HepG2 (cell line): ENCODE data around the gene IL1RAPL1. TPM values are rescaled to one million over a fixed set of nuclear protein-coding genes. Genes with fewer than 3 reads are reported as not detected.

ENCODE experiments used
- ATAC-seq: fragments of 200-7000 bp; cut with Tn5 transposase; 3 replicates; pipeline ENCODE4 v1.9.1; 2020; ENCODE audit warnings: mild to moderate bottlenecking, moderate library complexity
- BruUV-seq: library from RNA; stranded (reverse); fragments of 400-500 nt; replicated peaks from 2 replicates; lab custom pipeline; 2021; lab: Mats Ljungman, UMichigan
- CTCF ChIA-PET: fragments of 300-600 bp; formaldehyde crosslinking; extraction: SDS; loops from one replicate; lab custom pipeline; 2021; ENCODE audit warnings: low total read pairs, inconsistent platforms, low intra/inter-chr PET ratio; lab: Yijun Ruan, JAX
- POLR2A ChIA-PET: fragments of 350-600 bp; sonication (Branson Sonifier 250); formaldehyde crosslinking; loops from one replicate; lab custom pipeline; 2020; ENCODE audit warnings: antibody characterized with exemption, inconsistent platforms; lab: Yijun Ruan, JAX
- DNase-seq: peaks from one replicate; pipeline ENCODE4 v3.0.0-alpha.2; 2015; ENCODE audit warnings: low spot score
- FAIRE-seq: peaks from 3 replicates; lab custom pipeline; 2011; peaks lifted over from hg19 to GRCh38; lab: Jason Lieb, UNC
- H2AFZ ChIP-seq: one replicate; pipeline ENCODE4 v1.6.1; 2011; ENCODE audit warnings: low read length, inconsistent platforms
- H3K27ac ChIP-seq: fragments of 300-600 bp; 3 replicates; pipeline ENCODE4 v1.8.0; 2011; ENCODE audit warnings: mixed run types, mild to moderate bottlenecking, mixed read lengths, low read length, inconsistent platforms; ENCODE audit not compliant: insufficient read depth; ENCODE audit errors: extremely low read length
- H3K27me3 ChIP-seq, 2 experiments: fragments of 200-600 bp in 1 of 2; 2 replicates in 1 of 2; 3 replicates in 1 of 2; pipeline versions ENCODE4 v1.6.0 to v1.8.0; 2011; ENCODE audit warnings: low read length in 2 of 2, mild to moderate bottlenecking in 2 of 2, moderate library complexity in 2 of 2, inconsistent platforms in 1 of 2; ENCODE audit not compliant: insufficient read depth in 2 of 2, control insufficient read depth in 1 of 2
- H3K36me3 ChIP-seq, 2 experiments: fragments of 200-600 bp in 1 of 2; replicated peaks in 1 of 2; 2 replicates in 1 of 2; 3 replicates in 1 of 2; pipeline versions ENCODE4 v1.5.1 to v1.8.0; 2011; ENCODE audit warnings: low read length in 2 of 2, inconsistent platforms in 1 of 2; ENCODE audit not compliant: insufficient read depth in 2 of 2, control insufficient read depth in 1 of 2
- H3K4me1 ChIP-seq: 2 replicates; pipeline ENCODE4 v1.5.1; 2012; ENCODE audit warnings: low read length, inconsistent platforms; ENCODE audit not compliant: insufficient read depth
- H3K4me2 ChIP-seq: 2 replicates; pipeline ENCODE4 v1.6.0; 2011; ENCODE audit warnings: low read depth, low read length, inconsistent platforms
- H3K4me3 ChIP-seq, 3 experiments: fragments of 200-600 bp in 1 of 3; sonication (generic), shearing (Covaris generic) in 1 of 3; replicated peaks in 1 of 3; 2 replicates each; pipeline ENCODE4 v1.5.1; 2011 to 2016; ENCODE audit warnings: low read length in 3 of 3, inconsistent platforms in 2 of 3, low read depth in 2 of 3, mild to moderate bottlenecking in 2 of 3, control low read depth in 1 of 3, mixed read lengths in 1 of 3; ENCODE audit not compliant: insufficient read depth in 1 of 3
- H3K79me2 ChIP-seq: one replicate; pipeline ENCODE4 v1.6.1; 2011; ENCODE audit warnings: low read length, inconsistent platforms; ENCODE audit not compliant: insufficient read depth
- H3K9ac ChIP-seq: 2 replicates; pipeline ENCODE4 v1.6.0; 2011; ENCODE audit warnings: mild to moderate bottlenecking, low read depth, low read length, inconsistent platforms; ENCODE audit not compliant: insufficient read depth
- H3K9me3 ChIP-seq: 2 replicates; pipeline ENCODE4 v1.5.1; 2012; ENCODE audit warnings: mild to moderate bottlenecking, low read length
- H4K20me1 ChIP-seq: 2 replicates; pipeline ENCODE4 v1.6.0; 2011; ENCODE audit warnings: inconsistent platforms, mild to moderate bottlenecking, low read length, moderate library complexity; ENCODE audit not compliant: insufficient read depth
- ATF1 ChIP-seq: IDR thresholded peaks from 2 replicates; pipeline ENCODE4 v1.6.1; 2016; ENCODE audit warnings: mild to moderate bottlenecking, control low read depth
- GRHL1 ChIP-seq: sonication (generic); formaldehyde crosslinking; conservative IDR thresholded peaks from 2 replicates; pipeline ENCODE4 v1.8.0; 2022; ENCODE audit warnings: missing genetic modification reagents
- MXD1 ChIP-seq: sonication (generic); formaldehyde crosslinking; IDR thresholded peaks from 2 replicates; pipeline ENCODE4 v1.4.0; 2020; ENCODE audit warnings: mild to moderate bottlenecking, missing genetic modification reagents
- U2AF1 ChIP-seq: fragments of 200-400 bp; formaldehyde crosslinking; optimal IDR thresholded peaks from 2 replicates; pipeline ENCODE3; 2017; ENCODE audit warnings: mild to moderate bottlenecking, low read depth, low read length
- ZFP36L1 ChIP-seq: sonication (generic); formaldehyde crosslinking; IDR thresholded peaks from 2 replicates; pipeline ENCODE4 v1.8.0; 2022; ENCODE audit warnings: mild to moderate bottlenecking, missing genetic modification reagents, moderate library complexity
- ZKSCAN8 ChIP-seq: IDR thresholded peaks from 2 replicates; pipeline ENCODE4 v1.6.1; 2016; ENCODE audit warnings: borderline replicate concordance, missing genetic modification reagents, missing compliant biosample characterization
- ZNF225 ChIP-seq: sonication (generic); formaldehyde crosslinking; IDR thresholded peaks from 2 replicates; pipeline ENCODE4 v1.4.0; 2020; ENCODE audit warnings: mild to moderate bottlenecking, missing genetic modification reagents
- ZNF264 ChIP-seq: sonication (generic); formaldehyde crosslinking; IDR thresholded peaks from 2 replicates; pipeline ENCODE4 v1.4.0; 2020; ENCODE audit warnings: missing genetic modification reagents
- ZNF557 ChIP-seq: sonication (generic); formaldehyde crosslinking; IDR thresholded peaks from 2 replicates; pipeline ENCODE4 v1.4.0; 2020; ENCODE audit warnings: missing genetic modification reagents
- ZNF605 ChIP-seq: sonication (generic); formaldehyde crosslinking; IDR thresholded peaks from 2 replicates; pipeline ENCODE4 v1.8.0; 2022; ENCODE audit warnings: mild to moderate bottlenecking, missing genetic modification reagents
- WGBS: methylation state at CpG from one replicate; pipeline ENCODE4 v1.1.6; 2017; ENCODE audit warnings: low lambda C conversion rate; 5-methylcytosine and 5-hydroxymethylcytosine counted together
- in situ Hi-C: cut with HindIII; loops from 2 replicates; pipeline ENCODE4 v1.10.0; 2017; ENCODE audit warnings: low pct_unique_long_range_greater_than_20kb; ENCODE audit not compliant: extremely low pct_ligation_motif_present
- intact Hi-C: fragments of 100-400 bp; cut with micrococcal nuclease; formaldehyde crosslinking; loops from one replicate; pipeline ENCODE4 v1.10.0; 2022; ENCODE audit not compliant: unreplicated experiment
- polyA plus RNA-seq, 8 experiments: library from polyadenylated mRNA; depleted of rRNA in 3 of 8; stranded (reverse) in 7 of 8; unstranded in 1 of 8; fragments of >200 nt; fragmentation: Illumina TruSeq in 4 of 8; extraction: Trizol in 4 of 8; gene quantifications; 2 replicates each; pipeline versions ENCODE4 v1.2.1 to v1.2.3, GENCODE V29; 2011 to 2016; ENCODE audit warnings: low read depth in 4 of 8, missing spikeins in 1 of 8, mixed read lengths in 1 of 8; ENCODE audit not compliant: insufficient read depth in 1 of 8
- total RNA-seq, 5 experiments: library from RNA; depleted of rRNA; stranded (reverse); fragments of >200 nt; fragmentation: Illumina TruSeq; extraction: Trizol; gene quantifications; 2 replicates each; pipeline ENCODE4 v1.2.3, GENCODE V29; 2016; ENCODE audit warnings: low read depth in 1 of 5
- TF ChIP-seq, protein P1 (sequence below): sonication (generic); formaldehyde crosslinking; IDR thresholded peaks from one replicate; pipeline ENCODE4 v1.5.1; 2020; ENCODE audit warnings: mild to moderate bottlenecking, missing genetic modification reagents; ENCODE audit errors: not compliant biosample characterization
- TF ChIP-seq, protein P2 (sequence below): sonication (generic); formaldehyde crosslinking; conservative IDR thresholded peaks from 2 replicates; pipeline ENCODE4 v1.5.0; 2020; ENCODE audit warnings: missing genetic modification reagents

Gene IL1RAPL1
- total and polyA plus RNA-seq, 2 of the 13 experiments (the other 11 are each of a cell fraction or from before 2014, with no cell fraction given) = 0.04 TPM; not detected in 1

DNA sequence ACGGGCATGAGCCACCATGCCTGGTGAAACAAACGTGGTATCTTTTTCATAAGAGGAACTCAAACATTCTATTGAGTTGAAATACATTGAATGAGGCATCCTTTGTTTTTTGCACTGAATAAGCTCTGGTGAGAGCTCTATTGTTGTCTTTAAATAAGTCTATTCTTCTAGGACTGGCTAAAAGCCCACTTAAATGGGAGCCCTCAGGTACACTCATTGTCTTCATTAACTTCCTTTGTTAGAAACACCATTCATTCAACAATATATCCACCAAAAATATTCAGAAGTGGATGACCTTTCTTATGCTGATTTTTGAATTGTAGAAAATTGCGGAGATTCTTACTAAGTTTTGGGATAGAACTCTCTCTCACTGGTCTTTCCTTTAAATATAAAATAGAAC lies 568.0 kb downstream of the IL1RAPL1 start:
- BruUV-seq = no TSS peak
- no peak for TF ChIP-seq ZNF605 (CRISPR knock-in tag)
- TF ChIP-seq MXD1 = no peak
- no peak for TF ChIP-seq U2AF1
- no peak for TF ChIP-seq ZNF264
- TF ChIP-seq ATF1 (CRISPR knock-in tag) = no peak
- TF ChIP-seq, protein P1, sequence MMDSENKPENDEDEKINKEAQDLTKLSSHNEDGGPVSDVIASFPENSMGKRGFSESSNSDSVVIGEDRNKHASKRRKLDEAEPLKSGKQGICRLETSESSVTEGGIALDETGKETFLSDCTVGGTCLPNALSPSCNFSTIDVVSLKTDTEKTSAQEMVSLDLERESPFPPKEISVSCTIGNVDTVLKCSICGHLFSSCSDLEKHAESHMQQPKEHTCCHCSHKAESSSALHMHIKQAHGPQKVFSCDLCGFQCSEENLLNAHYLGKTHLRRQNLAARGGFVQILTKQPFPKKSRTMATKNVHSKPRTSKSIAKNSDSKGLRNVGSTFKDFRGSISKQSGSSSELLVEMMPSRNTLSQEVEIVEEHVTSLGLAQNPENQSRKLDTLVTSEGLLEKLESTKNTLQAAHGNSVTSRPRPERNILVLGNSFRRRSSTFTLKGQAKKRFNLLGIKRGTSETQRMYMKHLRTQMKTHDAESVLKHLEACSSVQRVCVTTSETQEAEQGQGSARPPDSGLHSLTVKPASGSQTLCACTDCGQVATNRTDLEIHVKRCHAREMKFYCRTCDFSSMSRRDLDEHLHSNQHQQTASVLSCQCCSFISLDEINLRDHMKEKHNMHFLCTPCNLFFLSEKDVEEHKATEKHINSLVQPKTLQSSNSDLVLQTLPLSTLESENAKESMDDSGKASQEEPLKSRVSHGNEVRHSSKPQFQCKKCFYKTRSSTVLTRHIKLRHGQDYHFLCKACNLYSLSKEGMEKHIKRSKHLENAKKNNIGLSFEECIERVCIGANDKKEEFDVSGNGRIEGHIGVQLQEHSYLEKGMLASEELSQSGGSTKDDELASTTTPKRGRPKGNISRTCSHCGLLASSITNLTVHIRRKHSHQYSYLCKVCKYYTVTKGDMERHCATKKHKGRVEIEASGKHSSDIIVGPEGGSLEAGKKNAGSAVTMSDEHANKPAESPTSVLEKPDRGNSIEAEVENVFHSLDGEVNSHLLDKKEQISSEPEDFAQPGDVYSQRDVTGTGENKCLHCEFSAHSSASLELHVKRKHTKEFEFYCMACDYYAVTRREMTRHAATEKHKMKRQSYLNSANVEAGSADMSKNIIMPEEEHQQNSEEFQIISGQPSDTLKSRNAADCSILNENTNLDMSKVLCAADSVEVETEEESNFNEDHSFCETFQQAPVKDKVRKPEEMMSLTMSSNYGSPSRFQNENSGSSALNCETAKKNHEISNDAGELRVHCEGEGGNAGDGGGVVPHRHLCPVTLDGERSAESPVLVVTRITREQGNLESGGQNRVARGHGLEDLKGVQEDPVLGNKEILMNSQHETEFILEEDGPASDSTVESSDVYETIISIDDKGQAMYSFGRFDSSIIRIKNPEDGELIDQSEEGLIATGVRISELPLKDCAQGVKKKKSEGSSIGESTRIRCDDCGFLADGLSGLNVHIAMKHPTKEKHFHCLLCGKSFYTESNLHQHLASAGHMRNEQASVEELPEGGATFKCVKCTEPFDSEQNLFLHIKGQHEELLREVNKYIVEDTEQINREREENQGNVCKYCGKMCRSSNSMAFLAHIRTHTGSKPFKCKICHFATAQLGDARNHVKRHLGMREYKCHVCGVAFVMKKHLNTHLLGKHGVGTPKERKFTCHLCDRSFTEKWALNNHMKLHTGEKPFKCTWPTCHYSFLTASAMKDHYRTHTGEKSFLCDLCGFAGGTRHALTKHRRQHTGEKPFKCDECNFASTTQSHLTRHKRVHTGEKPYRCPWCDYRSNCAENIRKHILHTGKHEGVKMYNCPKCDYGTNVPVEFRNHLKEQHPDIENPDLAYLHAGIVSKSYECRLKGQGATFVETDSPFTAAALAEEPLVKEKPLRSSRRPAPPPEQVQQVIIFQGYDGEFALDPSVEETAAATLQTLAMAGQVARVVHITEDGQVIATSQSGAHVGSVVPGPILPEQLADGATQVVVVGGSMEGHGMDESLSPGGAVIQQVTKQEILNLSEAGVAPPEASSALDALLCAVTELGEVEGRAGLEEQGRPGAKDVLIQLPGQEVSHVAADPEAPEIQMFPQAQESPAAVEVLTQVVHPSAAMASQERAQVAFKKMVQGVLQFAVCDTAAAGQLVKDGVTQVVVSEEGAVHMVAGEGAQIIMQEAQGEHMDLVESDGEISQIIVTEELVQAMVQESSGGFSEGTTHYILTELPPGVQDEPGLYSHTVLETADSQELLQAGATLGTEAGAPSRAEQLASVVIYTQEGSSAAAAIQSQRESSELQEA = no peak
- no peak for TF ChIP-seq ZFP36L1 (CRISPR knock-in tag)
- no peak for TF ChIP-seq ZKSCAN8
- TF ChIP-seq GRHL1 (CRISPR knock-in tag) = no peak
- TF ChIP-seq ZNF557 (CRISPR knock-in tag) = no peak
- TF ChIP-seq ZNF225 (CRISPR knock-in tag) = no peak
- TF ChIP-seq, protein P2, sequence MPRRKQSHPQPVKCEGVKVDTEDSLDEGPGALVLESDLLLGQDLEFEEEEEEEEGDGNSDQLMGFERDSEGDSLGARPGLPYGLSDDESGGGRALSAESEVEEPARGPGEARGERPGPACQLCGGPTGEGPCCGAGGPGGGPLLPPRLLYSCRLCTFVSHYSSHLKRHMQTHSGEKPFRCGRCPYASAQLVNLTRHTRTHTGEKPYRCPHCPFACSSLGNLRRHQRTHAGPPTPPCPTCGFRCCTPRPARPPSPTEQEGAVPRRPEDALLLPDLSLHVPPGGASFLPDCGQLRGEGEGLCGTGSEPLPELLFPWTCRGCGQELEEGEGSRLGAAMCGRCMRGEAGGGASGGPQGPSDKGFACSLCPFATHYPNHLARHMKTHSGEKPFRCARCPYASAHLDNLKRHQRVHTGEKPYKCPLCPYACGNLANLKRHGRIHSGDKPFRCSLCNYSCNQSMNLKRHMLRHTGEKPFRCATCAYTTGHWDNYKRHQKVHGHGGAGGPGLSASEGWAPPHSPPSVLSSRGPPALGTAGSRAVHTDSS (CRISPR knock-in tag) = no peak
- 57% methylated on average over 2 of the region's 3 CpGs for WGBS
- H4K20me1 ChIP-seq = no peaks in the 10 kb centered on the region
- POLR2A ChIA-PET = no interaction called here
- no peaks in the 10 kb centered on the region for H3K4me1 ChIP-seq
- H2AFZ ChIP-seq = no peak overlapping the region
- H3K4me3 ChIP-seq = no peak overlapping the region
- CTCF ChIA-PET = no interaction called here
- in situ Hi-C loops = no loop called here
- H3K4me2 ChIP-seq = no peak overlapping the region
- H3K9ac ChIP-seq = no peak overlapping the region
- intact Hi-C loops = no loop called here
- DNase-seq = no peak
- no peaks in the 10 kb centered on the region for H3K79me2 ChIP-seq
- H3K36me3 ChIP-seq = no peaks in the 10 kb centered on the region
- no peaks in the 10 kb centered on the region for H3K27me3 ChIP-seq
- H3K9me3 ChIP-seq = no peaks in the 10 kb centered on the region
- H3K27ac ChIP-seq = no peak overlapping the region
- FAIRE-seq = no peak
- ATAC-seq = no peak
